ENCODE data around the gene SLC2A11. TPM values are rescaled to one million over a fixed set of nuclear protein-coding genes. Genes with fewer than 3 reads are reported as not detected.

The SLC2A11 gene
- total and polyA plus RNA-seq, 9 donors, result 13.7 to 25.3 (median 16.8) TPM

DNA sequence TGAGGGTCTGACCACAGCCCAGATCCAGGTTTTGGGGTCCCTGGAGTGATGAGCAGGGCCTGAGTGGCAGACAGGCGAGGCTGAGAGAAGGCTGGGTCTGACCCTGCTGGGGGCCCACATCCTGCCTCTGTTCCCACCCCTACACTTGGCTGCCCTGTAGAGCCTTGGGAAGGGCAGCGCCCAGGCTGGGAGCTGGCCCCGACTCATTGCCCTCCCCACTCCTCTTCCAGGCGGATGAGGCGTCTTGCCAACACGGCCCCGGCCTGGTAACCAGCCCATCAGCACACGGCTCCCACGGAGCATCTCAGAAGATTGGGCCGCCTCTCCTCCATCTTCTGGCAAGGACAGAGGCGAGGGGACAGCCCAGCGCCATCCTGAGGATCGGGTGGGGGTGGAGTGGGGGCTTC, 23.8 kb upstream of the SLC2A11 start:
- H3K27ac ChIP-seq, result no peak overlapping the region
- no peaks in the 10 kb centered on the region for H3K36me3 ChIP-seq
- 44 to 60% (median 47%) methylated on average over 13 of the region's 13 CpGs for WGBS, 3 donors
- H3K9me3 ChIP-seq, result no peaks in the 10 kb centered on the region
- H3K4me3 ChIP-seq, result no peak overlapping the region
- DNase-seq, result peak in 3 of 5 donors; percentile 62 to 76 (median 67)
- H3K27me3 ChIP-seq, result no peaks in the 10 kb centered on the region
- intact Hi-C loops (cut with DNase I), result no loop called here
- TF ChIP-seq POLR2A (IDR thresholded peaks at IDR 0.05) (no peak), EP300 (IDR thresholded peaks at IDR 0.05) (no peak)
- TF ChIP-seq, protein P1, sequence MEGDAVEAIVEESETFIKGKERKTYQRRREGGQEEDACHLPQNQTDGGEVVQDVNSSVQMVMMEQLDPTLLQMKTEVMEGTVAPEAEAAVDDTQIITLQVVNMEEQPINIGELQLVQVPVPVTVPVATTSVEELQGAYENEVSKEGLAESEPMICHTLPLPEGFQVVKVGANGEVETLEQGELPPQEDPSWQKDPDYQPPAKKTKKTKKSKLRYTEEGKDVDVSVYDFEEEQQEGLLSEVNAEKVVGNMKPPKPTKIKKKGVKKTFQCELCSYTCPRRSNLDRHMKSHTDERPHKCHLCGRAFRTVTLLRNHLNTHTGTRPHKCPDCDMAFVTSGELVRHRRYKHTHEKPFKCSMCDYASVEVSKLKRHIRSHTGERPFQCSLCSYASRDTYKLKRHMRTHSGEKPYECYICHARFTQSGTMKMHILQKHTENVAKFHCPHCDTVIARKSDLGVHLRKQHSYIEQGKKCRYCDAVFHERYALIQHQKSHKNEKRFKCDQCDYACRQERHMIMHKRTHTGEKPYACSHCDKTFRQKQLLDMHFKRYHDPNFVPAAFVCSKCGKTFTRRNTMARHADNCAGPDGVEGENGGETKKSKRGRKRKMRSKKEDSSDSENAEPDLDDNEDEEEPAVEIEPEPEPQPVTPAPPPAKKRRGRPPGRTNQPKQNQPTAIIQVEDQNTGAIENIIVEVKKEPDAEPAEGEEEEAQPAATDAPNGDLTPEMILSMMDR (IDR thresholded peaks at IDR 0.05), result no peak
- H3K4me1 ChIP-seq (ENCODE audit: insufficient read depth), result peaks cover 10% of the 10 kb centered on the region

DNA sequence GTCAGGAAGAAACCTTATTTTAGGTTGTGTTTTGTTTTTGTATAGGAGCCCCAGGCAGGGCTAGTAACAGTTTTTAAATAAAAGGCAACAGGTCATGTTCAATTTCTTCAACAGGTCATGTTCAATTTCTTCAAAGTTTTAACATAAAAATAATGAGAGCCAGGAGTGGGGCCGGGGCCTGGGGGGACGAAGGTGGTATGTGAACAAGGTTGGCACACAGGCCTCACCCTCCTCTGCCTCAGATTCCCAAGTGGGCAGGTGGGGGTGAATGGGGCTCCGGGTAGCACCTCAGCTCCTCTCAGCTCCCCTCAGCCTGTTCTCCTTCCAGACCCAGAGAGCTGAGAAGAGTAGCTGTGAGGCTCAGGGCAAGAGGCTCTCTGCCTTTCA, 23.3 kb upstream of the SLC2A11 start:
- 82 to 84% (median 83%) methylated on average over 3 of the region's 3 CpGs for WGBS, 3 donors
- Histone ChIP-seq H3K36me3 (no peaks in the 10 kb centered on the region), H3K27me3 (no peaks in the 10 kb centered on the region), H3K9me3 (no peaks in the 10 kb centered on the region), H3K4me1 (ENCODE audit: insufficient read depth) (peaks cover 12% of the 10 kb centered on the region), H3K4me3 (no peak overlapping the region), H3K27ac (peak overlapping the region in 1 of 2 donors; percentile 41)
- DNase-seq, result peak in 1 of 5 donors; percentile 20
- TF ChIP-seq, protein P1 (IDR thresholded peaks at IDR 0.05), result no peak
- TF ChIP-seq POLR2A (IDR thresholded peaks at IDR 0.05), result no peak
- TF ChIP-seq EP300 (IDR thresholded peaks at IDR 0.05), result no peak
- intact Hi-C loops (cut with DNase I), result no loop called here

DNA sequence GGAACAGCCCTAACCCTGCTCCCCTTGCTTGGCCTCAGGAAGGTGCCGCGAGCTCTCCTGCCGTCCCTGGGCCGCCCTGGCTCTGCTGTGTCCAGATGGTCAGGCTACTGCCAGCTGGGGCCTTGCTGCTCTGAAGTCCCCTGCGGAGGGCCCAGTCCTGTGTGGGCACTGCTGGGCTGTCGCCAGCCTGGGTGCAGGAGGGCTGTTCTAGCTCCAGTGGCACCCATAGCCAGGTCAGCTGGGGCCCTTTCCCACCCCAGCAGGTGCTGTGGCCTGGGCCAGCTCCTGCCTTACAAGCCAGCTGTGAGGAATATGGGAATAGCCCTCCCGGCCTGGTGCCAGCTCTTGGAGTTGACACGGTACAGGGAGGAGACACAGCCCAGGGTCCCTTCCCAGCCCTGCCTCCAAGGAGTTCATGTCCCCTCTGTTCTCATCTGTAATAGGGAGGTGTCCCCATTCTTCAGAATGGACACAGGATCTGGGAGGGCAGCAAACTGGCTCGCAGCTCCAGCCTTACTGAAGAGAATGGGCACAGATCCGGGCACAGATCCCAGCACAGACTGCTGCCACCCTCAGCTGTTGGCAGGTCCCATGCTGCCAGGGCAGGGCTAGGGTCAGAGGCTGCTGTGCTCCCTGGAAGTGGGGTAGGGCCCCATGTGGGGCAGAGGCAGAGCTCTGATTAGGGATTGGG, 22.7 kb upstream of the SLC2A11 start:
- peaks cover 12% of the 10 kb centered on the region for H3K4me1 ChIP-seq (ENCODE audit: insufficient read depth)
- no peaks in the 10 kb centered on the region for H3K36me3 ChIP-seq
- TF ChIP-seq EP300 (IDR thresholded peaks at IDR 0.05), result no peak
- TF ChIP-seq, protein P1 (IDR thresholded peaks at IDR 0.05), result no peak
- no peak for TF ChIP-seq POLR2A (IDR thresholded peaks at IDR 0.05)
- 69 to 78% (median 73%) methylated on average over 10 of the region's 10 CpGs for whole genome bisulfite sequencing, 3 donors
- no peaks in the 10 kb centered on the region for H3K27me3 ChIP-seq
- H3K4me3 ChIP-seq, result no peak overlapping the region
- no peaks in the 10 kb centered on the region for H3K9me3 ChIP-seq
- H3K27ac ChIP-seq, result peak overlapping the region; percentile 41 to 42
- intact Hi-C loops (cut with DNase I), result no loop called here
- DNase-seq, result peak in 2 of 5 donors; percentile 37 to 50

DNA sequence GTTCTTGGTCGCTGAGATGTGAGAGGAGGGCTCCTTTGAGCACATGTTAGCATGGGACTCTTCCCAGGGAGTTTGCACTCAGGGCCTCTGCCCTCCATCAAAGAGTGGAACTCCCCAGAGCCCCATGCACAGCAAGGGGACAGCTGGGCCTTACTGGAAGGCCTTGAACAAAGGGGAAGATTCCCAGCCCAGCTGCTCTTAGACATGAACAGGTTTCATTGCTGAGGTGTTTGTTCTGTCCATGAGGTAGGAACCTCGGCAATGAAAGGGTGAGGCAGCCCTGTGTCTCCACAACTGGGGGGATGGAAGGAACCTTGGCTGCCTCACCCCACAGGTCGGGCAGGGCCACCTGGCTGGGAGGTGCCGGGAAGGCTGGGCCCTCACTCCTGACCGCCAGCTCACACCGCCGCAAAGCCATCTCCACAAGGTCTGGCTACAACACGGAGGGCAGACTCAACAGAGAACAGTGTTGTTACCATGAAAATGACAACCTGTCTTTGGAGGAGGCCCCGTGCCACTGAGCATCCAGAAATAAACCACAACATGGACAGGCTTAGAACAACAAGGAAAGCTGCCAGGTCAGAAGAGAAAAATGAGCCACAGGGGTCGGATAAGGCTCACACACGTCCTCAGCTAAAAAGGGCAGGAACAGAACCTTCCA, 22.1 kb upstream of the SLC2A11 start:
- Histone ChIP-seq H3K27ac (peak overlapping the region; percentile 41 to 42), H3K36me3 (no peaks in the 10 kb centered on the region)

More for the DNA sequence above, 22.1 kb upstream of the SLC2A11 start:
- no peak overlapping the region for H3K4me3 ChIP-seq
- peaks cover 12% of the 10 kb centered on the region for H3K4me1 ChIP-seq (ENCODE audit: insufficient read depth)
- WGBS, 3 donors, result 32 to 43% (median 34%) methylated on average over 11 of the region's 11 CpGs
- H3K27me3 ChIP-seq, result no peaks in the 10 kb centered on the region
- TF ChIP-seq, protein P1 (IDR thresholded peaks at IDR 0.05), result no peak
- TF ChIP-seq EP300 (IDR thresholded peaks at IDR 0.05) (no peak), POLR2A (IDR thresholded peaks at IDR 0.05) (no peak)
- H3K9me3 ChIP-seq, result no peaks in the 10 kb centered on the region
- peak in 2 of 5 donors; percentile 42 to 59 for DNase-seq
- intact Hi-C loops (cut with DNase I), result no loop called here
